SU-DHL-6 (cell line): ENCODE results near the gene HEYL.

Experiments
- H2AFZ ChIP-seq: fragments of 200-600 bp; sonication (generic); 2 replicates; pipeline ENCODE4 v1.6.1; 2014; ENCODE audit warnings: low read depth, mild to moderate bottlenecking, moderate library complexity, mixed read lengths, antibody characterized with exemption, low read length; ENCODE audit not compliant: severe bottlenecking
- H3F3A ChIP-seq: fragments of 200-600 bp; shearing (Covaris generic); 2 replicates; pipeline ENCODE4 v1.6.0; 2016; ENCODE audit warnings: antibody characterized with exemption, mild to moderate bottlenecking; ENCODE audit not compliant: insufficient read depth
- H3K27ac ChIP-seq: fragments of 200-600 bp; sonication (generic); 2 replicates; pipeline ENCODE4 v1.5.1; 2016; ENCODE audit warnings: low read depth, mild to moderate bottlenecking, low read length, moderate library complexity, mixed read lengths
- H3K27me3 ChIP-seq: fragments of 200-600 bp; sonication (generic), shearing (Covaris generic); 2 replicates; pipeline ENCODE4 v1.6.0; 2014; ENCODE audit warnings: mild to moderate bottlenecking, low read length
- H3K36me3 ChIP-seq: fragments of 200-600 bp; sonication (generic); 2 replicates; pipeline ENCODE4 v1.6.1; 2014; ENCODE audit warnings: mild to moderate bottlenecking, low read length, mixed read lengths
- H3K4me2 ChIP-seq: fragments of 300-600, 200-600 bp; shearing (Covaris generic), sonication (generic); 2 replicates; pipeline ENCODE4 v1.6.0; 2014; ENCODE audit warnings: low read length, low read depth, mild to moderate bottlenecking; ENCODE audit not compliant: poor library complexity, severe bottlenecking
- H3K4me3 ChIP-seq: fragments of 200-600 bp; sonication (generic); 2 replicates; pipeline ENCODE4 v1.5.1; 2014; ENCODE audit warnings: antibody characterized with exemption, low read length, mild to moderate bottlenecking, mixed read lengths; ENCODE audit not compliant: insufficient read depth, poor library complexity, severe bottlenecking
- H3K79me2 ChIP-seq: fragments of 200-600 bp; sonication (generic); 2 replicates; pipeline ENCODE4 v1.6.1; 2014; ENCODE audit warnings: mild to moderate bottlenecking, low read length, moderate library complexity; ENCODE audit not compliant: insufficient read depth
- H3K9ac ChIP-seq: fragments of 200-600 bp; sonication (generic); 2 replicates; pipeline ENCODE4 v1.7.0; 2014; ENCODE audit warnings: mild to moderate bottlenecking, low read length
- H3K9me2 ChIP-seq: fragments of 200-600 bp; sonication (generic); replicated peaks from 2 replicates; pipeline ENCODE4 v1.6.1; 2014; ENCODE audit warnings: low read length; ENCODE audit not compliant: insufficient read depth
- H3K9me3 ChIP-seq: fragments of 200-600 bp; sonication (generic); 2 replicates; pipeline ENCODE4 v1.6.1; 2014; ENCODE audit warnings: low read length, mixed read lengths; ENCODE audit not compliant: insufficient read depth
- H4K20me1 ChIP-seq: fragments of 200-600 bp; sonication (generic); 2 replicates; pipeline ENCODE4 v1.6.1; 2014; ENCODE audit warnings: low read depth, mild to moderate bottlenecking, antibody characterized with exemption, low read length, moderate library complexity, mixed read lengths
- EZH2phosphoT487 ChIP-seq: fragments of 200-600 bp; sonication (generic), shearing (Covaris generic); conservative IDR thresholded peaks from 2 replicates; pipeline ENCODE4 v1.6.1; 2018; ENCODE audit warnings: mild to moderate bottlenecking, antibody characterized with exemption, low read length, moderate library complexity, mixed read lengths
- TF ChIP-seq, protein P1 (sequence below): fragments of 200-600 bp; sonication (generic); IDR thresholded peaks from one replicate; pipeline ENCODE4 v1.5.1; 2017; ENCODE audit warnings: antibody characterized with exemption, mild to moderate bottlenecking, low read length, moderate library complexity; ENCODE audit not compliant: insufficient read depth, poor library complexity, severe bottlenecking

HEYL gene

DNA sequence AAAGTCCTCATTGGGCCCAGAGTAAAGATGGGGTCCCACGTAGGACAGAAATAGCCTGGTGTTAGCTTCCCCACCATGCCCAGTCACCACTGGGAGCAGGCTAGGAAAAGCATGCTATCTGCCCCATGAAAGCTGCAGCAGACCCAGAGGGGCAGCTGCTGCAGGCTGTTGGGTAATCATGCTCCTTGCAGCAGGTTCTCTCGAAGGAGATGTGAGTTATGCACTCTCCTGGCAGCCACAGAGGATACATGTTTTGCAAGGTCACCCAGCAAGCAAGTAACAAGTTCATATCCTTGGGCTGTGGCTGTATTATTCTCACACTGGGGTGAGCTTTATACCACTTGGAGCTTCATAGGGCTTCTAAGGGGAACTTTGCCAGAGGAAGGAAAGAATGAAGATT, 9.1 kb upstream of the HEYL start:
- H3K27ac ChIP-seq: no peak overlapping the region

DNA sequence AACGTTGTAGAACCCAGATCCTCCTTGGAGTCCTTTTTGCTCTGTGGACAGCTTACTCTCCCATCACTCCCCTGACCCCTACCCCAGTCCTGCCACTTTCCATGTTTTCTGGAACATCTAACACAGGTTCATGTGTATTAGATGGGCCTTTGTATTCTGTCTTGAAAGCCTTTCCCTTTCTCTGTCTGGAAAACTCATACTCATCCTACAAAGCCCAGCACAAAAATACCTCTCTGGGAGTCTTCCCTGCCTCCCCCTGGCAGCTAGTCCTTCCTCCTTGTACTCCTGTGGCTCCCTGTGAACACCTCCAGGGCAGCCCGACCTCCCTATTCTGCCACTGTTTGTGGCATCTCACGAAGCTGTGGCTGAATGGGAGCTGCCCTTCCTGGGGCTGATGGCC, 7.8 kb upstream of the HEYL start:
- H3K9me2 ChIP-seq: no peaks in the 10 kb centered on the region
- no peaks in the 10 kb centered on the region for H3K79me2 ChIP-seq
- TF ChIP-seq EZH2phosphoT487: no peak
- TF ChIP-seq, protein P1, sequence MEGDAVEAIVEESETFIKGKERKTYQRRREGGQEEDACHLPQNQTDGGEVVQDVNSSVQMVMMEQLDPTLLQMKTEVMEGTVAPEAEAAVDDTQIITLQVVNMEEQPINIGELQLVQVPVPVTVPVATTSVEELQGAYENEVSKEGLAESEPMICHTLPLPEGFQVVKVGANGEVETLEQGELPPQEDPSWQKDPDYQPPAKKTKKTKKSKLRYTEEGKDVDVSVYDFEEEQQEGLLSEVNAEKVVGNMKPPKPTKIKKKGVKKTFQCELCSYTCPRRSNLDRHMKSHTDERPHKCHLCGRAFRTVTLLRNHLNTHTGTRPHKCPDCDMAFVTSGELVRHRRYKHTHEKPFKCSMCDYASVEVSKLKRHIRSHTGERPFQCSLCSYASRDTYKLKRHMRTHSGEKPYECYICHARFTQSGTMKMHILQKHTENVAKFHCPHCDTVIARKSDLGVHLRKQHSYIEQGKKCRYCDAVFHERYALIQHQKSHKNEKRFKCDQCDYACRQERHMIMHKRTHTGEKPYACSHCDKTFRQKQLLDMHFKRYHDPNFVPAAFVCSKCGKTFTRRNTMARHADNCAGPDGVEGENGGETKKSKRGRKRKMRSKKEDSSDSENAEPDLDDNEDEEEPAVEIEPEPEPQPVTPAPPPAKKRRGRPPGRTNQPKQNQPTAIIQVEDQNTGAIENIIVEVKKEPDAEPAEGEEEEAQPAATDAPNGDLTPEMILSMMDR: no peak
- H3K4me2 ChIP-seq: no peak overlapping the region
- no peaks in the 10 kb centered on the region for H3F3A ChIP-seq
- no peaks in the 10 kb centered on the region for H4K20me1 ChIP-seq
- no peaks in the 10 kb centered on the region for H3K36me3 ChIP-seq
- no peak overlapping the region for H3K27ac ChIP-seq
- H2AFZ ChIP-seq: no peak overlapping the region
- H3K27me3 ChIP-seq: no peaks in the 10 kb centered on the region
- H3K9ac ChIP-seq: no peak overlapping the region
- H3K4me3 ChIP-seq: no peak overlapping the region
- H3K9me3 ChIP-seq: no peaks in the 10 kb centered on the region

More for the DNA sequence above, 9.1 kb upstream of the HEYL start:
- no peaks in the 10 kb centered on the region for H4K20me1 ChIP-seq
- H3K9me3 ChIP-seq: no peaks in the 10 kb centered on the region
- no peak overlapping the region for H2AFZ ChIP-seq
- no peaks in the 10 kb centered on the region for H3K36me3 ChIP-seq
- H3F3A ChIP-seq: no peaks in the 10 kb centered on the region
- no peak overlapping the region for H3K9ac ChIP-seq
- no peaks in the 10 kb centered on the region for H3K27me3 ChIP-seq
- H3K9me2 ChIP-seq: no peaks in the 10 kb centered on the region
- no peak overlapping the region for H3K4me2 ChIP-seq
- H3K4me3 ChIP-seq: no peak overlapping the region
- no peak for TF ChIP-seq EZH2phosphoT487
- TF ChIP-seq, protein P1: no peak
- no peaks in the 10 kb centered on the region for H3K79me2 ChIP-seq

DNA sequence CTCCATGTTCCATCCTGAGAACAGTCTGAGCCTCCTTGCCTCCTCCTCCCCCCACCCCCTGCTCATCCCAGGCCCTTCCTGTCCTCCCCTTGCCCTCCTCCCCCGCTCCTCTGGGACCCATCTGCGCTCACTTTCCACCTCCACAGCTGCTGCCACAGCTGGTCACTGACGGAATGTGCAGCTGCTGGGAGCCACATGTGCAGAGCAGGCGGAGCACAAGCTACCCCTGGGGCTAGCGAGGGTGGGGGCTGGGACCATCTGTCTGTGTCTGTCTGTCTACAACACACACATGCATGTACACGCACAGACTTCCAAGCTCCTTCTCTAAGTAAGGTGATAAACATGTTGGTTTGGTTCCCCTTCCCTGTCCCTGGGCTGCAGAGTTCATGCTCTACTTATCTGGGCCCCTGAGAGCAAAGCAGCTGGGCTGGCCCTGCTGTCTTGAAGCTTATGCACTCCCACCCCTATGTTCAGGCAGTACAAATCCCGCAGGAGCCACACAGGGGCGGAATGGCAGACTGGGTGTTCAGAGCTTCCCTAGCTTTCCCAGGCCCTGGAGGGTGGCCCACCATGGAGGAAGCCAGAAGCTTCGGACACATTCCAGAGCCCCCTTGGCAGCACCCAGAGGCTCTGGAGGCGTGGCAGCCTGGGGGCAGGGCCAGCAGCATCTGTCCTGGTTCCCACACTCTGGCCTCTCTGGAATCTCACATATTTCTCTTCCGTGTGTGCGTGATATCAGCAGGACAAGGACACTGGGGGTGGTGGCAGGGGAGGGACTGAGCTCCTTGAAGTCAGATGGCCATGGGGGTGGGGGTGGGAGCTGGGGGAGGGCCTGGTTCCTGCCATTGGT, 7.0 kb upstream of the HEYL start:
- Histone ChIP-seq H3K27me3 (no peaks in the 10 kb centered on the region), H3F3A (no peaks in the 10 kb centered on the region), H3K9ac (no peak overlapping the region), H3K4me3 (no peak overlapping the region), H3K79me2 (no peaks in the 10 kb centered on the region), H3K9me2 (no peaks in the 10 kb centered on the region), H3K27ac (no peak overlapping the region), H3K36me3 (no peaks in the 10 kb centered on the region), H3K9me3 (no peaks in the 10 kb centered on the region), H4K20me1 (no peaks in the 10 kb centered on the region), H3K4me2 (no peak overlapping the region), H2AFZ (no peak overlapping the region)
- TF ChIP-seq EZH2phosphoT487: no peak
- TF ChIP-seq, protein P1: no peak
